AG04449 (cell line): Measurements from ENCODE around the gene NTM.

Experiments used
- CTCF ChIA-PET: fragments of 350-600 bp; formaldehyde crosslinking; extraction: SDS; loops from one replicate; lab custom pipeline; 2021; ENCODE audit warnings: antibody characterized with exemption; lab: Yijun Ruan, JAX
- POLR2A ChIA-PET: fragments of 400-600, 350-600 bp; formaldehyde crosslinking; extraction: SDS; loops from one replicate; lab custom pipeline; 2020; ENCODE audit warnings: antibody characterized with exemption, inconsistent platforms; lab: Yijun Ruan, JAX
- DNase-seq: peaks from one replicate; pipeline ENCODE4 v3.0.0-alpha.2; 2010; ENCODE audit warnings: low read depth, low spot score
- H3K4me3 ChIP-seq: 2 replicates; pipeline ENCODE4 v1.5.1; 2011; ENCODE audit warnings: low read depth, mild to moderate bottlenecking, control low read depth, low read length
- CTCF ChIP-seq: IDR thresholded peaks from one replicate; pipeline ENCODE4 v1.5.1; 2011; ENCODE audit warnings: mild to moderate bottlenecking, moderate library complexity, low read length, control low read depth, inconsistent platforms; ENCODE audit not compliant: insufficient read depth; ENCODE audit errors: missing control alignments

Gene NTM

DNA sequence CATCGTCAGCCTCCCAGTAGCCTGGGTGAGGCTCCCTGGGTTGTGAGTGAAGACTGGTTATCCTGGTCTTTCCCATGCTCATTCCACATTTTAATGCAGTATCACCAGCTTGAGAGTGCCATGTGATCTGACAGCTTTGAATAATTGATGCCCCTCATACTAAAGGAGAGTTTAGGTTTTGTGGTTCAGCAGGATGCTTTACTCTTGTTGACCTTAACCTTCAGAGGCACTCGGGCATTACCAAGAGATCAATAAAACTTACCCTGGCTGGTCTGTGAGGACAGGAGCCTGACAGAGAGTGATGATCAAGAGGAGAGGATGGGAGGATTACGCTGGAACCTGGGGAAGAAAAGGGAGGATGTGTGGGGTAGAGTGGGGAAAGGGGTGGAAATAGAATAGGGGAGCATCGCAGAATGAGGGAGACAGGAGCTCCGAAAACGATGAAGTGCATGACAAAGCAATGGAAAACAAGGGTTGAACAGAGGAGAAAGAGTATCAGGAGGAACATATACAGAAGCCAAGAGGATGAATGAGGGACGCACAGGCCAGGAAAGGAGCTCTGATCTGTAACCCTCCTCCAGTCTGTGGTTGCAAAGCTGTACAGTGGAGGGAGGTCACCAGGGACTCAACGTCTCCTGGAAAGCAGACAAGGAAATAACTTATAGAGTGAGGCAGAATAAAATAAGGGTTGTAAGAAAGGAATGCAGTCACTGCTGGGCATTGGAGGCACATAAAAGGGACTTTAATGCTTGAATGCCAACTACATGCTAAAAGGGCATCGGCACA is 594.5 kb downstream of the NTM start:
- ChIA-PET POLR2A (interaction anchor here (0.9 kb wide), 1 partner anchor 12 kb away, joined by 3 read pairs; no protein-coding TSS in a partner anchor), CTCF (interaction anchor here (1.5 to 2.4 kb wide), 4 partner anchors 13 to 269 kb away, joined by 3 to 6 read pairs (median 6); no protein-coding TSS in a partner anchor)
- no peak for TF ChIP-seq CTCF
- DNase-seq: no peak
- H3K4me3 ChIP-seq: no peak overlapping the region

GRCh38 chr11:131965504-131965903 is 595.1 kb downstream of the NTM start:
- ChIA-PET POLR2A (no interaction called here), CTCF (interaction anchor here (1.8 to 2.4 kb wide), 3 partner anchors 12 to 270 kb away, joined by 5 to 6 read pairs (median 6); no protein-coding TSS in a partner anchor)
- H3K4me3 ChIP-seq: no peak overlapping the region
- no peak for TF ChIP-seq CTCF
- DNase-seq: no peak

- ChIA-PET POLR2A (no interaction called here), CTCF (interaction anchor here (1.6 to 2.1 kb wide), 2 partner anchors 11 kb away, joined by 3 to 6 read pairs; no protein-coding TSS in a partner anchor)
- no peak overlapping the region for H3K4me3 ChIP-seq
- TF ChIP-seq CTCF: no peak
- DNase-seq: no peak
Measured at GRCh38 chr11:131966667-131967066, 596.3 kb downstream of the NTM start.

DNA sequence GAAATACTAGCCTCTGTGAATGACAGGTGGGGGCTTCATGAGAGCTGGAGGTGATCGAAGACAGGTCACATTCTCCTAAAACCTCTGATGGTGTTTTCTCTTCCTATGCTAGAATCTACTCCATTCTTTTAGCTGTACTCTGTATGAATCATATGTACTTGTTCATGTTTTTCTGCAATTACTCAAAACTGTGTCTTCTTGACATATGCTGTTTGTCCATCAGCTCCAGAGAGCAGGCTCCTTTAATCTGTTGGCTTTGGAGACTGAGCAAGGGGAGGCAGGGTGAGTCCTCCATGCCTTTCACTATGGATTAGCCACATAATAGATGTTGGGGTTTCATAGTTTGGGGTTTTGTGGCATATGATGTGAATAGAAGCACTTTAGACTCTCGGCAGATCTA is 598.8 kb downstream of the NTM start:
- ChIA-PET CTCF (interaction anchor here (0.8 to 1.9 kb wide), 3 partner anchors 13 to 274 kb away, joined by 3 to 6 read pairs (median 3); no protein-coding TSS in a partner anchor), POLR2A (no interaction called here)
- no peak for TF ChIP-seq CTCF
- no peak for DNase-seq
- H3K4me3 ChIP-seq: no peak overlapping the region

- no peak overlapping the region for H3K4me3 ChIP-seq
- ChIA-PET CTCF (no interaction called here), POLR2A (no interaction called here)
- DNase-seq: no peak
- TF ChIP-seq CTCF: no peak
Measured at GRCh38 chr11:131973061-131973460, 602.6 kb downstream of the NTM start.

DNA sequence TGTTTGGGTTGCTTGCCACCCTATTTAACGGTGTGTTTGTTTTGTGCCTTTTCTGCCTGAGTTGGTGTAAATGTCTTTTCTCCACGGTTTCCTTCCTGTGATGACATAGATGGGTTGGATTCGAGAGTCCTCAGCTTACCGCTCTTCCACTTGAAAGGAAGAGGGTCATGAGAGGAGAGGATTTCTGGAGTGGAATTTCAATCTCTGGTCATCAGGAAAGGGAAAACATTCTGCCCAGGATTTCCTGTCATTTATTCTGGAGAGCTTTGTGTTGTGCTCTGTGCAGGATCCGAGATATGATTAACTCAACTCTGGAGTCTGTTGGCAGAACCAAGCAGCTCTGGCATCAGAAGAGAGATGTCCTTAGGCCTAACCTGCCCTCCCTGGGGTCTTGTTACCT is 605.2 kb downstream of the NTM start:
- TF ChIP-seq CTCF: no peak
- CTCF ChIA-PET: interaction anchor here (0.9 to 1.3 kb wide), 3 partner anchors 13 to 228 kb away, joined by 3 to 5 read pairs (median 4); no protein-coding TSS in a partner anchor
- no peak for DNase-seq
- POLR2A ChIA-PET: no interaction called here
- no peak overlapping the region for H3K4me3 ChIP-seq
